NCI-H1436 (cell line): ENCODE data around the gene ZNF79.

Experiments
- DNase-seq: peaks from one replicate; lab custom pipeline; 2025; lab: John Stamatoyannopoulos, UW

Gene ZNF79

GRCh38 chr9:127423934-127424675, at the start of gene ZNF79:
TSS of gene ZNF79 (plus strand) at chr9:127424382. CDS start at chr9:127424788, 406 bp downstream.
- peak; percentile 81 for DNase-seq

GRCh38 chr9:127380479-127380878, 43.7 kb upstream of the ZNF79 start:
- no peak for DNase-seq

GRCh38 chr9:127382541-127382940, 41.6 kb upstream of the ZNF79 start:
- DNase-seq, result no peak

- no peak for DNase-seq
Measured at GRCh38 chr9:127384016-127384730, 40.0 kb upstream of the ZNF79 start.

- no peak for DNase-seq
Measured at GRCh38 chr9:127384901-127385300, 39.3 kb upstream of the ZNF79 start.

- no peak for DNase-seq
Measured at GRCh38 chr9:127386249-127386648, 37.9 kb upstream of the ZNF79 start.

- no peak for DNase-seq
Measured at GRCh38 chr9:127386981-127387380, 37.2 kb upstream of the ZNF79 start.

- no peak for DNase-seq
Measured at GRCh38 chr9:127388037-127388855, 35.9 kb upstream of the ZNF79 start.

- DNase-seq, result no peak
Measured at GRCh38 chr9:127388856-127389238, 35.3 kb upstream of the ZNF79 start.

GRCh38 chr9:127389381-127390247, 34.6 kb upstream of the ZNF79 start:
- DNase-seq, result no peak

GRCh38 chr9:127390248-127390545, 34.0 kb upstream of the ZNF79 start:
- DNase-seq, result no peak

- DNase-seq, result no peak
Measured at GRCh38 chr9:127390563-127390962, 33.6 kb upstream of the ZNF79 start.

GRCh38 chr9:127392166-127392565, 32.0 kb upstream of the ZNF79 start:
- no peak for DNase-seq

GRCh38 chr9:127392976-127393375, 31.2 kb upstream of the ZNF79 start:
- DNase-seq, result no peak

GRCh38 chr9:127393645-127394044, 30.5 kb upstream of the ZNF79 start:
- no peak for DNase-seq

- DNase-seq, result no peak
Measured at GRCh38 chr9:127395497-127396252, 28.5 kb upstream of the ZNF79 start.

GRCh38 chr9:127396253-127396807, 27.9 kb upstream of the ZNF79 start:
- DNase-seq, result no peak

- peak; percentile 99 for DNase-seq
Measured at GRCh38 chr9:127396808-127397645, 27.2 kb upstream of the ZNF79 start, which contains the start of gene SLC2A8. TSS of gene SLC2A8 (plus strand) at chr9:127397169. CDS start at chr9:127397231, 62 bp downstream.

GRCh38 chr9:127397646-127398274, 26.4 kb upstream of the ZNF79 start:
- no peak for DNase-seq
